ENCODE measurements around the gene BATF3.

- TF ChIP-seq CTCF (IDR thresholded peaks at IDR 0.05; ENCODE audit: insufficient read depth, low read length, poor library complexity, severe bottlenecking) (no peak), EZH2phosphoT487 (conservative IDR thresholded peaks at IDR 0.05; ENCODE audit: low read length) (no peak)
Observed at GRCh38 chr1:212651977-212652376, 47.7 kb downstream of the BATF3 start.

Data from SU-DHL-6 (cell line).